H9 (cell line): ENCODE measurements around the gene RABGAP1L. TPM values are rescaled to one million over a fixed set of nuclear protein-coding genes. Genes with fewer than 3 reads are reported as not detected.

Experiments
- DNase-seq: peaks from one replicate; pipeline ENCODE4 v3.0.0-alpha.2; 2017
- H2AFZ ChIP-seq: one replicate; pipeline ENCODE4 v1.6.1; 2013; ENCODE audit warnings: mild to moderate bottlenecking, low read length, control low read depth, moderate library complexity
- H2AK5ac ChIP-seq: 2 replicates; pipeline ENCODE4 v1.6.1; 2013; ENCODE audit warnings: low read length, control low read depth, mixed read lengths; ENCODE audit not compliant: insufficient read length
- H2BK120ac ChIP-seq: one replicate; pipeline ENCODE4 v1.6.1; 2013; ENCODE audit warnings: low read depth, mild to moderate bottlenecking, low read length, control low read depth, inconsistent platforms; ENCODE audit not compliant: poor library complexity, severe bottlenecking
- H2BK12ac ChIP-seq: 2 replicates; pipeline ENCODE4 v1.6.1; 2013; ENCODE audit warnings: low read length, control low read depth, mixed read lengths, low read depth; ENCODE audit not compliant: insufficient read length
- H2BK15ac ChIP-seq: 2 replicates; pipeline ENCODE4 v1.6.1; 2013; ENCODE audit warnings: low read depth, low read length, control low read depth
- H2BK20ac ChIP-seq: one replicate; pipeline ENCODE4 v1.6.1; 2013; ENCODE audit warnings: low read depth, mild to moderate bottlenecking, low read length, control low read depth, inconsistent platforms; ENCODE audit not compliant: poor library complexity, severe bottlenecking
- H2BK5ac ChIP-seq: 2 replicates; pipeline ENCODE4 v1.6.1; 2013; ENCODE audit warnings: low read length, control low read depth, mixed read lengths; ENCODE audit not compliant: insufficient read length
- H3K14ac ChIP-seq: 2 replicates; pipeline ENCODE4 v1.6.1; 2013; ENCODE audit warnings: low read length, control low read depth; ENCODE audit not compliant: insufficient read depth
- H3K18ac ChIP-seq: 2 replicates; pipeline ENCODE4 v1.6.1; 2013; ENCODE audit warnings: low read depth, mild to moderate bottlenecking, mixed read lengths, low read length, control low read depth; ENCODE audit not compliant: insufficient read length
- H3K23ac ChIP-seq: 2 replicates; pipeline ENCODE4 v1.6.1; 2013; ENCODE audit warnings: low read length, control low read depth, mixed read lengths, low read depth; ENCODE audit not compliant: insufficient read length
- H3K23me2 ChIP-seq: 2 replicates; pipeline ENCODE4 v1.6.1; 2013; ENCODE audit warnings: low read depth, mild to moderate bottlenecking, mixed read lengths, low read length, control low read depth; ENCODE audit not compliant: insufficient read length, poor library complexity, severe bottlenecking
- H3K27ac ChIP-seq: 2 replicates; pipeline ENCODE4 v1.5.1; 2013; ENCODE audit warnings: low read length, control low read depth, mixed read lengths, low read depth; ENCODE audit not compliant: insufficient read length
- H3K27me3 ChIP-seq: 2 replicates; pipeline ENCODE4 v1.6.1; 2013; ENCODE audit warnings: low read length, control low read depth, inconsistent platforms; ENCODE audit not compliant: insufficient read depth
- H3K4ac ChIP-seq: 2 replicates; pipeline ENCODE4 v1.6.1; 2013; ENCODE audit warnings: low read depth, mild to moderate bottlenecking, control low read depth, inconsistent platforms, low read length, moderate library complexity
- H3K4me1 ChIP-seq: 2 replicates; pipeline ENCODE4 v1.6.1; 2013; ENCODE audit warnings: low read length, control low read depth, inconsistent platforms; ENCODE audit not compliant: insufficient read depth
- H3K4me2 ChIP-seq: 2 replicates; pipeline ENCODE4 v1.6.1; 2013; ENCODE audit warnings: low read length, control low read depth, mixed read lengths; ENCODE audit not compliant: insufficient read length, insufficient read depth
- H3K56ac ChIP-seq: 2 replicates; pipeline ENCODE4 v1.6.1; 2013; ENCODE audit warnings: low read depth, mild to moderate bottlenecking, mixed read lengths, low read length, control low read depth; ENCODE audit not compliant: insufficient read length
- H3K79me1 ChIP-seq: 2 replicates; pipeline ENCODE4 v1.6.1; 2013; ENCODE audit warnings: low read depth, mild to moderate bottlenecking, moderate library complexity, low read length, control low read depth, inconsistent platforms; ENCODE audit not compliant: insufficient read depth, poor library complexity, severe bottlenecking
- H3K79me2 ChIP-seq: 2 replicates; pipeline ENCODE4 v1.6.1; 2013; ENCODE audit warnings: low read length, control low read depth, inconsistent platforms; ENCODE audit not compliant: insufficient read depth
- H3K9ac ChIP-seq: 2 replicates; pipeline ENCODE4 v1.6.1; 2013; ENCODE audit warnings: low read length, control low read depth, mixed read lengths; ENCODE audit not compliant: insufficient read length; ENCODE audit errors: extremely low read depth
- H3K9me3 ChIP-seq: one replicate; pipeline ENCODE4 v1.6.1; 2013; ENCODE audit warnings: low read depth, low read length, inconsistent platforms; ENCODE audit not compliant: control insufficient read depth
- H3T11ph ChIP-seq: one replicate; pipeline ENCODE4 v1.6.1; 2013; ENCODE audit warnings: mild to moderate bottlenecking, low read length, control low read depth, inconsistent platforms
- H4K20me1 ChIP-seq: one replicate; pipeline ENCODE4 v1.6.1; 2013; ENCODE audit not compliant: control insufficient read depth, insufficient read length, insufficient read depth
- H4K5ac ChIP-seq: 2 replicates; pipeline ENCODE4 v1.6.1; 2013; ENCODE audit warnings: low read depth, mild to moderate bottlenecking, mixed read lengths, low read length, control low read depth; ENCODE audit not compliant: insufficient read length
- H4K8ac ChIP-seq: replicated peaks from 2 replicates; pipeline ENCODE4 v1.6.1; 2013; ENCODE audit warnings: low read length, control low read depth, mixed read lengths, low read depth; ENCODE audit not compliant: insufficient read length
- H4K91ac ChIP-seq: 2 replicates; pipeline ENCODE4 v1.6.1; 2013; ENCODE audit warnings: low read depth, mild to moderate bottlenecking, moderate library complexity, mixed read lengths, low read length, control low read depth; ENCODE audit not compliant: insufficient read length
- H3K27ac Mint-ChIP-seq, 3 experiments: 2 replicates in 2 of 3; 3 replicates in 1 of 3; pipeline ENCODE4 v1.8.0; 2020 to 2021; ENCODE audit warnings: mixed read lengths in 3 of 3, mild to moderate bottlenecking in 1 of 3, moderate library complexity in 1 of 3
- H3K27me3 Mint-ChIP-seq: 2 replicates; pipeline ENCODE4 v1.8.0; 2021; ENCODE audit warnings: low read depth, mild to moderate bottlenecking, moderate library complexity, mixed read lengths
- H3K36me3 Mint-ChIP-seq, 3 experiments: 2 replicates in 2 of 3; 3 replicates in 1 of 3; pipeline ENCODE4 v1.8.0; 2020 to 2021; ENCODE audit warnings: low read depth in 3 of 3, mixed read lengths in 3 of 3; ENCODE audit not compliant: insufficient read depth in 1 of 3
- H3K4me1 Mint-ChIP-seq, 2 experiments: 2 replicates each; pipeline ENCODE4 v1.8.0; 2020; ENCODE audit warnings: mixed read lengths in 2 of 2
- H3K4me3 Mint-ChIP-seq, 2 experiments: 2 replicates in 1 of 2; 3 replicates in 1 of 2; pipeline ENCODE4 v1.8.0; 2020 to 2021; ENCODE audit warnings: mild to moderate bottlenecking in 2 of 2, mixed read lengths in 2 of 2, moderate library complexity in 1 of 2
- H3K9me3 Mint-ChIP-seq, 2 experiments: 2 replicates in 1 of 2; 3 replicates in 1 of 2; pipeline ENCODE4 v1.8.0; 2020; ENCODE audit warnings: mild to moderate bottlenecking in 2 of 2, mixed read lengths in 2 of 2, moderate library complexity in 1 of 2
- WGBS: extraction: QIAGEN DNeasy Blood & Tissue Kit; methylation state at CpG from one replicate; pipeline ENCODE4 v1.1.7; 2013; ENCODE audit warnings: missing lambda C conversion rate, low lambda C conversion rate, mixed read lengths; ENCODE audit not compliant: insufficient read length; ENCODE audit errors: extremely low coverage; 5-methylcytosine and 5-hydroxymethylcytosine counted together
- total RNA-seq: library from RNA; stranded (reverse); gene quantifications from 2 replicates; pipeline ENCODE4 v1.2.1, GENCODE V29; 2021
- TF ChIP-seq, protein P1 (sequence below): fragments of 200-600 bp; sonication (generic); conservative IDR thresholded peaks from 3 replicates; pipeline ENCODE4 v1.8.0; 2021; ENCODE audit warnings: antibody characterized with exemption, mild to moderate bottlenecking

RABGAP1L gene
- total RNA-seq, 1 experiment from 2014 or later: 147 TPM

DNA sequence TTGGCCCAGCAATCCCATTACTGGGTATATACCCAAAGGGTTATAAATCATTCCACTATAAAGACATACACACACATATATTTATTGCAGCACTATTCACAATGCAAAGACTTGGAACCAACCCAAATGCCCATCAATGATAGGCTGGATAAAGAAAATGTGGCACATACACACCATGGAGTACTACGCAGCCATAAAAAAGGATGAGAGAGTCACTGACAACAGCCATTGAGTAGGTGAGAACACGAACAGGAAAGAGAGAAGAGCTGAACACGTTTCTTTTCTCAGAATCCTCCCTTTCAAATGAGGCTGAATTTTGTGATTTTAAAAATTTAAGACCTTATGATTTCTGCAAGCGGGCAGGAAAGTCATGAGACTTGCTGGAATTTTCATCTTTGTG lies 10.1 kb upstream of the RABGAP1L start:
- H3K4me2 ChIP-seq: no peak overlapping the region

More for the DNA sequence above, 10.1 kb upstream of the RABGAP1L start:
- Mint-ChIP-seq H3K36me3 (peaks cover 2 to 5% (median 3%) of the 10 kb centered on the region in 3 experiments; a peak in 5 of 7 replicates), H3K27me3 (peaks cover 2% of the 10 kb centered on the region; the same call in 1 of the 2 replicates), H3K4me1 (no peaks in the 10 kb centered on the region), H3K9me3 (peaks cover 14 to 16% of the 10 kb centered on the region in 2 experiments), H3K4me3 (no peak overlapping the region), H3K27ac (no peak overlapping the region)
- H2BK15ac ChIP-seq: no peak overlapping the region
- no peak overlapping the region for H2BK120ac ChIP-seq
- H3K14ac ChIP-seq: no peak overlapping the region
- no peaks in the 10 kb centered on the region for H3K4me1 ChIP-seq
- no peak overlapping the region for H3K23ac ChIP-seq
- no peak overlapping the region for H2BK5ac ChIP-seq
- no peak overlapping the region for H2AFZ ChIP-seq
- H4K91ac ChIP-seq: no peak overlapping the region
- H3K4ac ChIP-seq: no peak overlapping the region
- no peak overlapping the region for H4K5ac ChIP-seq
- H2BK12ac ChIP-seq: no peak overlapping the region
- WGBS: no CpG with 5 or more reads among the region's 4 CpGs
- no peak for DNase-seq
- no peaks in the 10 kb centered on the region for H4K20me1 ChIP-seq
- no peaks in the 10 kb centered on the region for H3K23me2 ChIP-seq
- no peaks in the 10 kb centered on the region for H3K79me1 ChIP-seq
- no peak overlapping the region for H3K56ac ChIP-seq
- no peak overlapping the region for H2AK5ac ChIP-seq
- no peak overlapping the region for H4K8ac ChIP-seq
- H3K27me3 ChIP-seq: no peaks in the 10 kb centered on the region
- H3K9ac ChIP-seq: no peak overlapping the region
- TF ChIP-seq, protein P1, sequence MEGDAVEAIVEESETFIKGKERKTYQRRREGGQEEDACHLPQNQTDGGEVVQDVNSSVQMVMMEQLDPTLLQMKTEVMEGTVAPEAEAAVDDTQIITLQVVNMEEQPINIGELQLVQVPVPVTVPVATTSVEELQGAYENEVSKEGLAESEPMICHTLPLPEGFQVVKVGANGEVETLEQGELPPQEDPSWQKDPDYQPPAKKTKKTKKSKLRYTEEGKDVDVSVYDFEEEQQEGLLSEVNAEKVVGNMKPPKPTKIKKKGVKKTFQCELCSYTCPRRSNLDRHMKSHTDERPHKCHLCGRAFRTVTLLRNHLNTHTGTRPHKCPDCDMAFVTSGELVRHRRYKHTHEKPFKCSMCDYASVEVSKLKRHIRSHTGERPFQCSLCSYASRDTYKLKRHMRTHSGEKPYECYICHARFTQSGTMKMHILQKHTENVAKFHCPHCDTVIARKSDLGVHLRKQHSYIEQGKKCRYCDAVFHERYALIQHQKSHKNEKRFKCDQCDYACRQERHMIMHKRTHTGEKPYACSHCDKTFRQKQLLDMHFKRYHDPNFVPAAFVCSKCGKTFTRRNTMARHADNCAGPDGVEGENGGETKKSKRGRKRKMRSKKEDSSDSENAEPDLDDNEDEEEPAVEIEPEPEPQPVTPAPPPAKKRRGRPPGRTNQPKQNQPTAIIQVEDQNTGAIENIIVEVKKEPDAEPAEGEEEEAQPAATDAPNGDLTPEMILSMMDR: no peak
- no peak overlapping the region for H3K18ac ChIP-seq
- H3K27ac ChIP-seq: no peak overlapping the region
- H3K79me2 ChIP-seq: no peaks in the 10 kb centered on the region
- no peaks in the 10 kb centered on the region for H3K9me3 ChIP-seq
- H3T11ph ChIP-seq: no peak overlapping the region
- H2BK20ac ChIP-seq: no peak overlapping the region
